ENCODE data around the gene PDLIM5.

DNA sequence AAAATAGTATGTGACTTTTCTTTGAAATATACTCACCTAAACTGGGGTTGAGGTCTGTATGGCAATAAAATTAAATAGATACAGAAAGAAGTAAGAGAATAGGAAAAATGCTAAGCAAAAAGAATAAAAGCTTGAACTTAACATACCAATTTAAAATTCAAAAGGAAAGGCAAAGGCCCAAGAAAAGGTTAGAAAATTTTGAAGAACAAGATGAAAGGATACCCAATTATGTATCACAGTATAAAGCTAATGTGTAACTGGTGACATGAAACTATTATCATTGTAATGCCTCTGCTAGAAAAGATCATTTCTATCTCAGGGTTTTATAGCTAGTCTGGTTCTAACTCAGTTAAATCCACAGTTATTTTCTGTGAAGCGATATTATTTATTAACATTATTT lies 99.1 kb downstream of the PDLIM5 start:
- no peak for TF ChIP-seq POLR2A (IDR thresholded peaks at IDR 0.05; ENCODE audit: low read depth, low read length)
- TF ChIP-seq POLR2AphosphoS5 (IDR thresholded peaks at IDR 0.05; ENCODE audit: low read depth, low read length) = no peak

Data from GM12892 (cell line).